Skin of body (tissue), 2 donors: ENCODE measurements around the gene TRAK1. TPM values are rescaled to one million over a fixed set of nuclear protein-coding genes. Genes with fewer than 3 reads are reported as not detected.

Experiments
- DNase-seq: peaks from one replicate; lab custom pipeline; 2025; lab: John Stamatoyannopoulos, UW
- total RNA-seq: library from RNA; depleted of rRNA; stranded (reverse); fragments of >200 nt; gene quantifications from one replicate; pipeline ENCODE4 v1.2.3, GENCODE V29; 2014

The TRAK1 gene
- total RNA-seq, 1 donor from 2014 or later: 36.4 TPM

DNA sequence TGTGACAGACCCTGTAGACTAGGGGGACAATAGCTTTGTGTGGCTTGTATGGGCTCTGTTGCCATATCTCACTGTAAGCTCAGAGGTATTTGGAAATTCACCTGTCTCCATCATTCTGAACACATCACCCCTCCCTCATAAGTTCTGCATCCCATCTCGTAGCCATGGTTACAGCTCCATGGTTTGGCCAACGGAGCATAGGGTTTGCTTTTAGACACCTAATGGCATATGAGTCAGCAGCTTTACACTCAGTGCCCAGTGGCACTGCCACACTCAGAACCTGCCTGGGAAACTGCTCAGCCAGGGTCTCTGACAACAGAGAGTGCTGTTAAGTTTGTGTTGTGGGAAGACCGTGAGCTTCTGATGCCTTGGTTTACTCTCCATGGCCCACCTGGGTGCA is 107.6 kb downstream of the TRAK1 start:
- no peak for DNase-seq

GRCh38 chr3:42202217-42202865 is 111.2 kb downstream of the TRAK1 start:
- no peak for DNase-seq

DNA sequence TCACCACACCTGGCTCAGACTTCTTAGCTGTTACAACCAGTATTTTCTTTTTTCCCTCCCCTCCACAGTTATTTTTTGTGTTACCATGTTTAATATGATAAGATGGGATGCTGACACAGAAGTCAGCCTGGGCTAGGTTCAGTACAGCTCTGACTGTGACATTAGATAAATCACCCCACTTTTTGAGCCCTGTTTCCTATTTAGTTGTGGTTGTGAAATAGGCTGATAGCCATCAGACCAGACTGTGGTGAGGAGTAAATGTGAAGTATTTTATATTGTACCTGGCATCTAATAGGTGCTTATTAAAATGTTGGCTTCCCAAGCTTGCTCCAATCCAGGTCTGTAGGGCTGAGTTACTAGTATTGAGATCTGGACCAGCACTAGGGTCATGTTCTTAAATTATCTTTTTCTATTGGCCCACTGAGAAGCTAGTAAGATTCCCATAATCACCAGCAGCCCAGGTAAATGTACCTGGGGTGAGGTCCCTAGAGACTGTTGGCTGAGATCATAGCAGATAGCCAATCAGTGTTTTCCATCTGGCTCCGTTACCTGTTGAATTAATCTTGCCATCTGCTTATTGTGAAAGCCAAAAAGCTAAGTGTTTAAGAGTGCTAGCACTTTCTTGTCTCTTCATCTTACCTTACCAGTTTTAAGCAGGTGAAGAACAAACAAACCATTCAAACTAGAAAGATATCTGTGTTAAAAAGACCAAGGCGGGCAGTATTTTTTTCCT is 113.9 kb downstream of the TRAK1 start:
- DNase-seq: no peak

- no peak for DNase-seq
Observed at GRCh38 chr3:42205800-42206514, 114.8 kb downstream of the TRAK1 start.

DNA sequence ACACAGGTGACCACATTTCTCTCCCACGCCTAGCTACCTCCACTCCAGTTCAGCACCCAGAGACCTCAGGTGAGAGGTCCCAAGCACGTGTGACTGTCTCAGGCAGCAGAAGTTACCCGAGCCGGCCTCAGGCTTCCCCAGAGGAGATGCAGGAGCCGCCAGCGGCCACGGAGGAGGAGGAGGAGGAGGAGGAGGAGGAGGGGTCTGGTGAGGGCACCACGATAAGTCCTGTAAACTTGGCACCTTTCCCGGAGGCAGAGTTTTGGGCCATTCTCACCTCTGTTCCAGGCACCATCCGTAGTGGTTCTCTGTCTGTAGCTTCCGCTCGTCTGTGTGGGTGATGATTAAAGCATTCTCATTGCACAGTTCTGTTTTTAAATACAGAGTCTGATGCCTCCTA is 118.8 kb downstream of the TRAK1 start:
- DNase-seq: no peak

DNA sequence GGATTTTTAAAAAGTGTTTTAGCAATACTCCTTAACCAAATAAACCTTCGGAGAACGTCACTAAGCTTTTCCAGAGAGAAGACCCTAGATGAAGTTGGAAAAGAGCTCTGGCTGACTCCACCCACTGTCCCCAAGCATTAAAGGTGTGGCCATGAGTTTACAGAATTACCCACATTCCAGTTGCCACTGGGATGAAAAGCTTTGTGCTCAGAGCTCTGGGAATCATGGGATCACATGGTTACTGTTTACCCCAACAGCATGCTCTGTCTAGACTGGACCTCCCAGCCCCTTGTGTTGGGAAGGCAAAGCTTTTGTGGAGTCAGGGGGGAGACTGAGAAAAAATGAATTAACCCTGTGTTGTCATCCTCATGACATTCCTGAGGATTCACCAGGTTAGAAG is 119.6 kb downstream of the TRAK1 start:
- DNase-seq: no peak

DNA sequence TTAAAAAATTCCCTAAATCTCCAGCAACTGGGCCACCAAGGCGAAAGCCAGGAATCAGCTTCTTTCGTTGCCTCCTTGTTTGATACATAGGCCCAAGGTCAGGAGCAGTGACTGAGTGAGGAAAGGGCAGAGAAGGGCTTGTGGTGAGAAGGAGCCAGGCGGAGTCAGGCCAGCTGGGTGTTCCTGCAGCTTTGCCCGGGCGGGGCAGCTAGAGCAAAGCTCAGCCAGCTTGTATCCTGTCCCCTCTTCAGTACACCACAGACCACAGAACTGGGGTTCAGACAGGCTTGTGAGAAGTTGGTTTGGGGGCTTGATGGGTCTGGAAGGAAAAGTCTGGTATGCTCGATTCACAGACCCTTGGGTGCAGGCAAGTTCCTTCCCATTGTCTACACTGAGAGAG is 122.3 kb downstream of the TRAK1 start:
- DNase-seq: no peak

DNA sequence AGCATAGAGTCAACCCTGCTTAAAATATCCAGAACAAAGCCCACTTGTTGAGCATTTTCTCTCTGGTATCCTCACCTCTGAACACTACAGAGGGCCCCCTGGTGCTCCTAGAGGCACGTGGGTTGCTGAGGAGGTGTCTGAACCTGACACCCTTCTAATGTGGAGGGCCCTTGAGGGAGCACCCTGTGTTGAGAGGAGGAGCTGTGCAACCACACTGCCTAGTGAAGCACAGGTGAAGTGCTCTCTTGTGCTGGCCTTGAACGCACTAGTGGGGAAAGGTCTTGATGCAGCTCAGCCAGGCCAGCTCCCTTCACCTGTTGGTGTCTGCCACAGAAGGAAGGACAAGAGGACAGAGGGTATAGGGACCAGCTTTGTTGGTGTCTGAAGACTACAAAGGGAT is 122.9 kb downstream of the TRAK1 start:
- DNase-seq: no peak

DNA sequence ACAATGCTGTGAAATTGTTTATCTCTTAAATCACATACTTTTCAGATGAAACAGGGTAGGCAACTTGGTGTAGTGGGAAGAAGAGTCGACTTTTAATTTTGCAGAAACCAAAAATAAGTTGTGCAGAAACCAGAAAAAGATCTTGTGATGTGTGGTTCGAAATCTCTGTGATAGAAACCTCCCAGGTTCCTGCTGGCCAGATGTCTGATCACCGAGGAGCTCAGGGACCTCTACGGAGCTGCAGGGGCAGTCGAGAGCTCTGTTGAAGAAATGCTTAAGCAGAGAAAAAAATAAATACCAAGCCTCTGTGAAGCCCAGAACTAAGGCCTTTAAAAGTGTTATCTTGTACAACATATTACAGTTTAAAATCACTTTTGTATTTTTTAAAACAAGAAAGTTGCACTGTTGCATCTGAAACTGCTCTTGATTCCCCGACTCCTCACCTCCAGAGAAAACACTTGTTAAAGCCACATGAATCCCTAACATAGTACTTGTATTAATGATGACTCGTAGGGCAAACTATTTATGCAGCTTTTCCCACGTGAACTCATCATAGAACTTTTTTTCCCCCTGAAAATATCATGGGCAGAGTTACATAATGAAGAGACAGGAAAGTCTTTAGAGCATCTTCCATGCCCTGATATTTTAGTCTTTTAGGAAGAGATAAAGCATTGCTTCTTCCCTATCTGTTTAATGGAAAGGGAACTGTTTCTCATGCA is 123.6 kb downstream of the TRAK1 start:
- no peak for DNase-seq

DNA sequence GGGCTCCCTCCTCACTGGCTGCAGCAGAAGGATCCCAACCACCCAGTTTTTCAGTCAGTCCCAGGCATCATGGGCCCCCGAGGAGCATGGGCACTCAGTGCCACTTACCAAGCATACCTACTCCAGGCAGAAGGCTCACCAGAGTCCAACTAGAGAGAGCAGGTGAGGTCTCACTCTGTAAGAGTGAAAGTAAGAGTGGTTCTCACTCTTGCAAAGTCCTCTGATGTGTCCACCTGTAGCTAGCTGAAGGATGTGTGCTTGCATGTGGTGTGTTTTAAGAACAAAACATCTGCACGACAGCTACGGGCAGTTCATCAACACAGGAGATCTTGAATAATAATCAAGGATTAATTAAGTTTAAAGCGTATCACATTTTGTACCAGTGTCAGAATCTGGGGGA is 125.1 kb downstream of the TRAK1 start:
- no peak for DNase-seq

GRCh38 chr3:42216931-42217333 is 125.8 kb downstream of the TRAK1 start:
- DNase-seq: no peak

DNA sequence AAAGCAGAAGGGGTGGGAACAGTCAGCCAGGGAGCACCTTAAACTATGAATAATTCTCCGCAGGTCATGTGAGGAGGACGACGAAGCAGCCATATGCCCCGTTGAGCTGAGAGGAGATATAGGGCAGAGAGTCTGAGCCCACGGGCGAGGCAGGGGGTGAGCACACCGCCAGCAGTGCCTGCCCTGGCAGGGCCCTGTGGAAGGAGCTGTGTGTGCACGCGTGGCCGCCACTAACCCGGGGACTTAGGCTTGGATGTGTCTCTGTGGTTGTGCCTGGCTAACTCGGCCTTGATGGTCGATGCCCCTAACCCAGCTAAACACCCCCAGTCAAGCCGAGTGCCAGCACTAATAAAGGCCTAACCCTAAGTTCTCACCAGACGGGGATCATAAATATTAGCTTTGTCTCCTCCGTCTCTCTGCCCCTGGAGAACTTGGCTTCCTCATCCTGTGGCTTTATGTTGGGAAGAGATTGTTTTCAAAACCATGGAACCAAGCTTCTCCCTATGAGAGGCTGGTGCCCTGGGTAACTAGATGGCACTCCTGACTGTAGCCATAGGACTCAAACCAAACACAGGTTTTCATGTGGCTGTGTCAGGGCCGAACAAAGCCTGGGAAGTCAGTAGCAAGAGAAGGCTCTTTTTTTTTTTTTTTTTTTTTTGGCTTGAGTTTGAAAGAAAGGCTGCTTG is 129.4 kb downstream of the TRAK1 start:
- no peak for DNase-seq

DNA sequence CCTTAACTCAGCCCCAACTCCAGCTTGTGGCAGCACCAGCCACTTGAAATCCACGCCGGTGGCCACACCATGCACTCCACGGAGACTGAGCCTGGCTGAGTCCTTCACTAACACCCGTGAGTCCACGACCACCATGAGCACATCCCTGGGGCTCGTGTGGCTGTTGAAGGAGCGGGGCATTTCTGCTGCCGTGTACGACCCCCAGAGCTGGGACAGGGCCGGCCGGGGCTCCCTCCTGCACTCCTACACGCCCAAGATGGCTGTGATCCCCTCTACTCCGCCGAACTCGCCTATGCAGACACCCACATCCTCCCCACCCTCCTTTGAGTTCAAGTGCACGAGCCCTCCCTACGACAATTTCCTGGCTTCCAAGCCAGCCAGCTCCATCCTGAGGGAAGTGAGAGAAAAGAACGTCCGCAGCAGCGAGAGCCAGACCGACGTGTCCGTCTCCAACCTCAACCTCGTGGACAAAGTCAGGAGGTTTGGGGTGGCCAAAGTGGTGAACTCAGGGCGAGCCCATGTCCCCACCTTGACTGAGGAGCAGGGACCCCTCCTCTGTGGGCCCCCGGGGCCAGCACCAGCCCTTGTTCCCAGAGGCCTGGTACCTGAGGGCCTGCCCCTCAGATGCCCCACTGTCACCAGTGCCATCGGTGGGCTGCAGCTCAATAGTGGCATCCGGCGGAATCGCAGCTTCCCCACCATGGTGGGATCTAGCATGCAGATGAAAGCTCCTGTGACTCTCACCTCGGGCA is 132.0 kb downstream of the TRAK1 start:
- DNase-seq: no peak

DNA sequence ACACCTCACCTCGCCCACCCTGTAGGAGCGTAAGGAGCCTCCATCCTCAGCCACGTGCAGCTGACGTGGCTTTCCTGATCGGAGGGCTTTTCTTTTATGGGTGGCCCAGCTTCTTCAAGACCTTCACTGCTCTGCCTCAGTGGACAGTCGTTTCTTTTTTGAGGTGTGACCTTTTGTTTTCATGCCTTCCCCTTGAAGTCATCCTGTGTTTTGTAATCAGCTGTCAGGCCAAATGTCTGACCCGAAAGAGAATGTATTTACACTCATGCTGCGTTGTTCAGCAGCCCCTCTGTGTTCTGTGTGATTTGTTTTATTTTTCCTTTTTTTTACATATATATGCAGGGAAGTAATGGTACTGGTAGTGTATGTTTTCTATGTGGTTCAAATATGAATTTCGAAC is 133.0 kb downstream of the TRAK1 start:
- no peak for DNase-seq

- DNase-seq: no peak
Observed at GRCh38 chr3:42224658-42225421, 133.7 kb downstream of the TRAK1 start.

- DNase-seq: no peak
Observed at GRCh38 chr3:42225486-42226363, 134.6 kb downstream of the TRAK1 start.

DNA sequence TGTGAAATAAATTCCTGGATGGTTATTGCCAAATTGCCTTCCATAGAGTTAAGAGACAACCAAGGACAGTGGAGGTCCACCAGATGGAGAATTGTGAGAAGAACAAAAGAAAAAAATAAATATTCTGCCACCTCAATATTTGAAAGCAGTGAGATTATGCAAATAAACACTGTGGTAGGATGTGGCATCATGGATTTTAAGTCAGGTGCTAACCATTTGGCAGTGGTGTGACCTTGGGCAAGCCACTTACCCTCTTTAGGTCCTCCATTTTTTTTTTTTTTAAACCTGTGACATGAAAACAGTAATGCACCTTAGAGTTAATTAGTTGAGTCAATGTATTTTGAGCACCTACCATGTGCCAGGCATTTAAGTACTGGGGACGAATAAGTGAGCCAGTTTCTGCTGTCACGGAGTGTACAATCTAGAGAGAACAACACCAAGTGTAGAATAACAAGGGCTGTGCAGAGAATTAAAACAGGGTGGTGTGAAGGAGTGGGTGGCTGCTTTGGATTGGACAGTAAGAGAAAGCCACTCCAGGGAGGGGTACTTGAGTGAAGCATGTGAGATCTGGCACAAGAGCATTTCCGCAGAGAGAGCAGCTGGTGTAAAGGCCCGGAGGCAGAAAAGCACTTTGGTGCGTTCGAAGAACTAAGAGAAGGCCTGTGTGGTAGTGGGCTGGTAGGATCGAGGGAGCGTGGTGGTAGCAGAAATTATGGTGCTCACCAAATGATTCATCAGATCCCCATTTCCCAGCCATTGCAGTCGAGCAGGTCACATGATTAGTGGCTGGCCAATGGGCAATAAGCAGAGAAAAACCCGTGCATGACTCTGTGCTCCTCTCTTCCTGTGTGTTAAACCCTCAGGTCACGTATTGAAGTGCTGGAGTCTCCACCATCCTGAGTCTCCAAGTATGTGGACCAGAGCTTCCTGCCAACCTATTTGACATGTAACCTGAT is 135.6 kb downstream of the TRAK1 start:
- DNase-seq: no peak

GRCh38 chr3:42228796-42229195 is 137.6 kb downstream of the TRAK1 start:
- no peak for DNase-seq
